Measurements from ENCODE around the gene LRMDA. TPM values are rescaled to one million over a fixed set of nuclear protein-coding genes. Genes with fewer than 3 reads are reported as not detected.

Gene LRMDA
- total RNA-seq, 6 experiments from 2014 or later: 0.32 TPM; not detected in 5

- H3K4me1 Mint-ChIP-seq (ENCODE audit: low read depth): no peaks in the 10 kb centered on the region
- no peak overlapping the region for H3K27ac Mint-ChIP-seq
- no peaks in the 10 kb centered on the region; the same call in none of the 2 replicates for H3K27me3 Mint-ChIP-seq (ENCODE audit: insufficient read depth)
- DNase-seq: no peak
- no peaks in the 10 kb centered on the region for H3K9me3 Mint-ChIP-seq
- H3K36me3 Mint-ChIP-seq (ENCODE audit: low read depth): no peaks in the 10 kb centered on the region
- H3K4me3 Mint-ChIP-seq: no peak overlapping the region
- TF ChIP-seq CTCF (IDR thresholded peaks at IDR 0.05): no peak
Observed at GRCh38 chr10:75623310-75624093, 192.1 kb downstream of the LRMDA start.

- Mint-ChIP-seq H3K36me3 (ENCODE audit: low read depth) (no peaks in the 10 kb centered on the region), H3K4me1 (ENCODE audit: low read depth) (no peaks in the 10 kb centered on the region), H3K9me3 (no peaks in the 10 kb centered on the region), H3K27me3 (ENCODE audit: insufficient read depth) (no peaks in the 10 kb centered on the region; the same call in none of the 2 replicates), H3K4me3 (no peak overlapping the region), H3K27ac (no peak overlapping the region)
- no peak for TF ChIP-seq CTCF (IDR thresholded peaks at IDR 0.05)
- no peak for DNase-seq
Observed at GRCh38 chr10:75624638-75625037, 193.2 kb downstream of the LRMDA start.

GRCh38 chr10:75630746-75631145 is 199.3 kb downstream of the LRMDA start:
- no peak for TF ChIP-seq CTCF (IDR thresholded peaks at IDR 0.05)
- Mint-ChIP-seq H3K9me3 (no peaks in the 10 kb centered on the region), H3K27ac (no peak overlapping the region), H3K4me1 (ENCODE audit: low read depth) (no peaks in the 10 kb centered on the region), H3K27me3 (ENCODE audit: insufficient read depth) (no peaks in the 10 kb centered on the region; the same call in none of the 2 replicates), H3K36me3 (ENCODE audit: low read depth) (no peaks in the 10 kb centered on the region), H3K4me3 (no peak overlapping the region)
- DNase-seq: no peak

- H3K9me3 Mint-ChIP-seq: no peaks in the 10 kb centered on the region
- no peaks in the 10 kb centered on the region; the same call in 1 of the 2 replicates for H3K27me3 Mint-ChIP-seq (ENCODE audit: insufficient read depth)
Observed at GRCh38 chr10:75632805-75633462, 201.5 kb downstream of the LRMDA start.

GRCh38 chr10:75633568-75633967 is 202.1 kb downstream of the LRMDA start:
- no peak for DNase-seq
- no peak overlapping the region for H3K4me3 Mint-ChIP-seq
- H3K36me3 Mint-ChIP-seq (ENCODE audit: low read depth): no peaks in the 10 kb centered on the region
- no peaks in the 10 kb centered on the region for H3K4me1 Mint-ChIP-seq (ENCODE audit: low read depth)
- TF ChIP-seq CTCF (IDR thresholded peaks at IDR 0.05): no peak
- no peaks in the 10 kb centered on the region; the same call in 1 of the 2 replicates for H3K27me3 Mint-ChIP-seq (ENCODE audit: insufficient read depth)
- no peaks in the 10 kb centered on the region for H3K9me3 Mint-ChIP-seq
- H3K27ac Mint-ChIP-seq: no peak overlapping the region

More at GRCh38 chr10:75632805-75633462, 201.5 kb downstream of the LRMDA start:
- H3K4me3 Mint-ChIP-seq: no peak overlapping the region
- H3K36me3 Mint-ChIP-seq (ENCODE audit: low read depth): no peaks in the 10 kb centered on the region
- H3K4me1 Mint-ChIP-seq (ENCODE audit: low read depth): no peaks in the 10 kb centered on the region
- no peak overlapping the region for H3K27ac Mint-ChIP-seq
- TF ChIP-seq CTCF (IDR thresholded peaks at IDR 0.05): no peak
- DNase-seq: no peak
